ENCODE results near the gene SCAF4.

The SCAF4 gene

GRCh38 chr21:31731056-31731856, 662 bp downstream of the SCAF4 start:
- Histone ChIP-seq H3K9ac (peak overlapping the region; percentile 89), H3K79me2 (peaks cover 19% of the 10 kb centered on the region), H3K27me3 (ENCODE audit: control insufficient read depth, insufficient read depth, low read length) (no peaks in the 10 kb centered on the region), H3K4me1 (peaks cover 6% of the 10 kb centered on the region), H3K9me3 (ENCODE audit: control insufficient read depth, low read length) (no peaks in the 10 kb centered on the region), H3K36me3 (ENCODE audit: control insufficient read depth, insufficient read depth, low read length) (no peaks in the 10 kb centered on the region), H3K4me3 (ENCODE audit: low read depth, low read length) (peak overlapping the region; percentile 85), H2AFZ (peak overlapping the region; percentile 80), H3K4me2 (ENCODE audit: low read length) (peak overlapping the region; percentile 77), H3K27ac (peak overlapping the region; percentile 78)
- TF ChIP-seq CTCF (IDR thresholded peaks at IDR 0.05) = no peak

GRCh38 chr21:31730712-31731055, 1.2 kb downstream of the SCAF4 start:
- H3K27ac ChIP-seq = no peak overlapping the region
- H3K4me2 ChIP-seq (ENCODE audit: low read length) = peak overlapping the region; percentile 77

GRCh38 chr21:31729622-31730343, 2.1 kb downstream of the SCAF4 start:
- no peak overlapping the region for H3K9ac ChIP-seq
- TF ChIP-seq CTCF (IDR thresholded peaks at IDR 0.05) = no peak

More at GRCh38 chr21:31730712-31731055, 1.2 kb downstream of the SCAF4 start:
- Histone ChIP-seq H2AFZ (no peak overlapping the region), H3K4me1 (peaks cover 6% of the 10 kb centered on the region), H3K36me3 (ENCODE audit: control insufficient read depth, insufficient read depth, low read length) (no peaks in the 10 kb centered on the region), H3K9me3 (ENCODE audit: control insufficient read depth, low read length) (no peaks in the 10 kb centered on the region), H3K4me3 (ENCODE audit: low read depth, low read length) (peak overlapping the region; percentile 85), H3K79me2 (peaks cover 21% of the 10 kb centered on the region), H3K9ac (no peak overlapping the region), H3K27me3 (ENCODE audit: control insufficient read depth, insufficient read depth, low read length) (no peaks in the 10 kb centered on the region)
- TF ChIP-seq CTCF (IDR thresholded peaks at IDR 0.05) = no peak

GRCh38 chr21:31728952-31729351, 3.0 kb downstream of the SCAF4 start:
- H3K79me2 ChIP-seq = peaks cover 30% of the 10 kb centered on the region
- H3K4me3 ChIP-seq (ENCODE audit: low read depth, low read length) = no peak overlapping the region
- H2AFZ ChIP-seq = no peak overlapping the region
- H3K9ac ChIP-seq = no peak overlapping the region
- peaks cover 6% of the 10 kb centered on the region for H3K4me1 ChIP-seq
- H3K9me3 ChIP-seq (ENCODE audit: control insufficient read depth, low read length) = no peaks in the 10 kb centered on the region
- H3K27ac ChIP-seq = no peak overlapping the region
- no peak for TF ChIP-seq CTCF (IDR thresholded peaks at IDR 0.05)
- H3K4me2 ChIP-seq (ENCODE audit: low read length) = no peak overlapping the region
- H3K36me3 ChIP-seq (ENCODE audit: control insufficient read depth, insufficient read depth, low read length) = no peaks in the 10 kb centered on the region
- H3K27me3 ChIP-seq (ENCODE audit: control insufficient read depth, insufficient read depth, low read length) = no peaks in the 10 kb centered on the region

More at GRCh38 chr21:31729622-31730343, 2.1 kb downstream of the SCAF4 start:
- Histone ChIP-seq H3K27me3 (ENCODE audit: control insufficient read depth, insufficient read depth, low read length) (no peaks in the 10 kb centered on the region), H3K36me3 (ENCODE audit: control insufficient read depth, insufficient read depth, low read length) (no peaks in the 10 kb centered on the region), H3K79me2 (peaks cover 28% of the 10 kb centered on the region), H2AFZ (no peak overlapping the region), H3K27ac (no peak overlapping the region), H3K4me1 (peaks cover 6% of the 10 kb centered on the region), H3K4me2 (ENCODE audit: low read length) (peak overlapping the region; percentile 77), H3K4me3 (ENCODE audit: low read depth, low read length) (peak overlapping the region; percentile 85), H3K9me3 (ENCODE audit: control insufficient read depth, low read length) (no peaks in the 10 kb centered on the region)

All from parathyroid adenoma (tissue), 2 donors.